Epithelial cell of esophagus (primary cell): ENCODE results near the gene CYB5A.

Experiments used
- DNase-seq: peaks from one replicate; pipeline ENCODE4 v3.0.0; 2010; ENCODE audit warnings: low read depth
- H3K4me3 ChIP-seq: 2 replicates; pipeline ENCODE4 v1.5.1; 2011; ENCODE audit warnings: mild to moderate bottlenecking, low read length, control low read depth
- TF ChIP-seq, protein P1 (sequence below): IDR thresholded peaks from 2 replicates; pipeline ENCODE4 v1.5.1; 2011; ENCODE audit warnings: low read depth, mild to moderate bottlenecking, low read length, control low read depth, inconsistent platforms; ENCODE audit not compliant: insufficient read depth; ENCODE audit errors: missing control alignments

CYB5A gene

DNA sequence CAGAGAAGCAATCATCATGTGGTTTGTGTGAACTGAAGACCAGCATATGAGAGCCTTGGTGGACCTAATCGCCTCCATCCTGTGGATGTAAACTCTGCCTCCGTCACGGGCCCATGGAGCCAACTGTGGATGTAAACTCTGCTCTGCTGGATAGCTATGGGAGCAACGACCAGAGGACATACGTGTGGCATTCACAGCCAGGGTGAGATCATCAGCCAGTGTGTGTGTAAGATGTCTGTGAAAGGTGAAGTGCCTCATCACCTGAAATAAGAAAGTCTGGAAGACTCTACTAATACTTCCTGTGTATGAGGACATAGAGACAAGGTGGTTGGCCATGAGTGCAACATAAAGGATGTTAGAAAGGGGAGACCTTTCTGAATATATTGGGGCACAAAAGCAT lies 63.5 kb downstream of the CYB5A start:
- TF ChIP-seq, protein P1, sequence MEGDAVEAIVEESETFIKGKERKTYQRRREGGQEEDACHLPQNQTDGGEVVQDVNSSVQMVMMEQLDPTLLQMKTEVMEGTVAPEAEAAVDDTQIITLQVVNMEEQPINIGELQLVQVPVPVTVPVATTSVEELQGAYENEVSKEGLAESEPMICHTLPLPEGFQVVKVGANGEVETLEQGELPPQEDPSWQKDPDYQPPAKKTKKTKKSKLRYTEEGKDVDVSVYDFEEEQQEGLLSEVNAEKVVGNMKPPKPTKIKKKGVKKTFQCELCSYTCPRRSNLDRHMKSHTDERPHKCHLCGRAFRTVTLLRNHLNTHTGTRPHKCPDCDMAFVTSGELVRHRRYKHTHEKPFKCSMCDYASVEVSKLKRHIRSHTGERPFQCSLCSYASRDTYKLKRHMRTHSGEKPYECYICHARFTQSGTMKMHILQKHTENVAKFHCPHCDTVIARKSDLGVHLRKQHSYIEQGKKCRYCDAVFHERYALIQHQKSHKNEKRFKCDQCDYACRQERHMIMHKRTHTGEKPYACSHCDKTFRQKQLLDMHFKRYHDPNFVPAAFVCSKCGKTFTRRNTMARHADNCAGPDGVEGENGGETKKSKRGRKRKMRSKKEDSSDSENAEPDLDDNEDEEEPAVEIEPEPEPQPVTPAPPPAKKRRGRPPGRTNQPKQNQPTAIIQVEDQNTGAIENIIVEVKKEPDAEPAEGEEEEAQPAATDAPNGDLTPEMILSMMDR = no peak
- DNase-seq = peak; percentile 23
- no peak overlapping the region for H3K4me3 ChIP-seq

DNA sequence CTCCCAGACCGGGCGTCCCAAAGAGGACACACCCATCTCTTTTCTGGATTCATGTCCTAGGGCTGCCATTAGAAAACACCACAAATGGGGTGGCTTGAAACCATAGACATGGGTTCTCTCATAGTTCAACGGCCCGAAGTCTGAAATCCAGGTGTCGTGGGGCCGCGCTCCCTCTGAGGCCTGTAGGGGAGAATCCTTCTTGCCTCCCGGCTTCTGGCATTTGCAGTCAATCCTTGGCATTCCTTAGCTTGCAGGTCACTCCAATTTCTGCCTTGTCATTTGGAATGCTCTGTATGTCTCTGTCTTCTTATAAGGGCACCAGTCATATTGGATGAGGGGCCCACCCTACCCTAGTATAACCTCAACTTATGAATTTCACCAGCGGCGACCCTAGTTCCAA lies 65.1 kb downstream of the CYB5A start:
- no peak for DNase-seq
- no peak overlapping the region for H3K4me3 ChIP-seq
- TF ChIP-seq, protein P1 = no peak

DNA sequence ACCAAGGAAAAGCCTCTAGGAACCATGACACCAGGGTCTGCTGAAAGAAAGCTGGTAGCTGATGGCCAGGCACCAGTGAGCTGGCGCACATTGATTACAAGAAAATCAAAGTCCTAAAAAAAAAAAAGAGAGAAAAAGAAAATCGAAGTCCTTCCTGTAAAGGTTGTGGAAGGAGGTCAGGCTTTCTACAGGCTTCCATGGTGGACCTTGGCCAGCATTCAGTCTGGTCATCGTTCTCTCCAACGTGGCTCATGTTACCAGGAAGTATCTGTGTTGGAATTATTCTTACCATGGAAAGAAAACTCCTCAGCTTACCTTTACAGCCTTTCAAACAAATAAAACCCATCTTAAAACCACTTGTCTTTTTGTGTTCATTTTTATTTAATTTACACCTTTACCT lies 65.6 kb downstream of the CYB5A start:
- no peak overlapping the region for H3K4me3 ChIP-seq
- TF ChIP-seq, protein P1 = no peak
- DNase-seq = no peak

DNA sequence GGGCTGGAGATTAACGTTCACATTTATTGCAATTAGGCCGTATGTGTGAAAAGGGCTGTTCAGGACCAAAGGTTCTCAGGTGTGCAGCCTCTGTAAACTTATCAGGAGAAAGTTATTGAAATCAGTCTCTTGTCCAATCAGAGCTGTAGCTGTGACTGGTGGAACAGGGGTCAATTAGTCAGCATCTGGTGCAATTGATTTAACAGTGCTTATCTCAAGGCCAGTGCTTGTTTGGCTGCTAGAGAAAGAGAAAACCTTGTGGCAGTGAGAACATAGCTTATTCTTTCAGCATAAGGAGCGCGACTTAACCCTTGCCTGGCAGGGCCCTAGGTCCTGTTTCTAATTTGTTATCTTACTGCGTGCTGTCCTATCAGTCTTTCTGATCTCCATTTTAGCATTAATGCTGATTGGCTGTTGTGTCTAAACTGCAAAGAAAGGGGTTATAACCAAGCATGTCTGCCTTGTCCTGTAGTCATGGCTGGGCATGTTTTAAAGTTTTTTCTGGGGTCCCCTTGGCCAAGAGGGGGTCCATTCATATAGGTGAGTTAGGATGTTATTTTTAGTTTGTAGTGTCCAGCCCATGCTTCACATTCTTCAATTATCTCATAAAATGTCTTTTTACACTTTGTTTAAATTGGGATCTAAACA lies 66.4 kb downstream of the CYB5A start:
- H3K4me3 ChIP-seq = no peak overlapping the region
- DNase-seq = peak; percentile 21
- TF ChIP-seq, protein P1 = no peak

DNA sequence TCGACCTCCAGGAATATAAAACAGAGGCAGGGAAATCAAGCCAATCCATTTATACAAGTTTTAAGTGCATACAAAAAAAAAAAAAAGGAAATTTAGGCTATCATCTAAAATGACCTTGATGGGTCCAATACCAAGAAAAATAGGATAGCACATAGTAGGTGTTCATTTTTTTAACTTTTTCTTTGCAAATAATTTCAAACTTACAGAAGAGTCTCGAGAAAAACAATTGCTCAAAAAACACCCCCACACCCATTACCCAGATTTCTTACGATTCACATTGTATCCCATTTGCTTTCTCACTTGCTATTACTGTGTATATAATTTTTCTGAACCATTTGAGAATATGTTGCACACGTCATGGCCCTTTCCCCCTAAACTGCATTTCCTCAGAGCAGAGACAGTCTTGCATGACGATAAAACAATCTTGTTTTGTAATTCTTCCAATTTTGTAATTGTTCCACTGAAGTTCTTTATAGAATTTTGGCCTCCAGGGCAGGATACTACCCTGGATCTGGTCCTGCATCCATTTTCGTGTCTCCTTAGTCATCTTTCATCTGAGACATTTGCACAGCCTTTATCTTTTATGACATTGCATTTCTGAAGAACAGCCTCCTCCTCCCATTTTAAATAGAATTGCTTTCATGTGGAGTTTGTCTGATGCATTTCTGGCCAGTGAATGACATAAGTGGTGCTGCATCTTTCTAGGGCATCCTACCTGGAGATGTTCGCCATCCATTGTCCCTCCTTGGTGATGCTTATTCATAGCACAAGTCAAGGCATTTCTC lies 68.9 kb downstream of the CYB5A start:
- TF ChIP-seq, protein P1 = no peak

DNA sequence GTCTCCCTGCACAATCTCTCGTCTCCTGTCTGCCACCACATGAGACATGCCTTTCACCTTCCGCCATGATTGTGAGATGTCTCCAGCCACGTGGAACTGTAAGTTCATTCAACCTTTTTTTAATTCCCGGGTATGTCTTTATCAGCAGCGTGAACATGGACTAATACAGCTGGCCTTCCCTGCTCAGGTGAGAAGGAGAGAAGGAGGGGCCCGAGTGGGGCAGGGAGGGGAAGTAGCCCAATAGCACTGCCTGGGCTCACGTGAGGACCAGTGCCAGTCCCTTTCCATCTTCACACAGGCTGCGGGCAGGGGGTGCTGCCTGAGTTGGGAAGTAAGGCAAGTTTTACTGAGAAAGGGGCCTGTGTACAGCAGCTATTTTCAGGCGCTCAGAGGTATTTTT lies 70.7 kb downstream of the CYB5A start:
- no peak for DNase-seq
- TF ChIP-seq, protein P1 = no peak
- H3K4me3 ChIP-seq = no peak overlapping the region

More for the DNA sequence above, 68.9 kb downstream of the CYB5A start:
- no peak for DNase-seq
- H3K4me3 ChIP-seq = no peak overlapping the region
